ENCODE results near the gene ZNF417.

The ZNF417 gene

GRCh38 chr19:57949702-57950101, 33.3 kb upstream of the ZNF417 start:
- ATAC-seq: no peak

DNA sequence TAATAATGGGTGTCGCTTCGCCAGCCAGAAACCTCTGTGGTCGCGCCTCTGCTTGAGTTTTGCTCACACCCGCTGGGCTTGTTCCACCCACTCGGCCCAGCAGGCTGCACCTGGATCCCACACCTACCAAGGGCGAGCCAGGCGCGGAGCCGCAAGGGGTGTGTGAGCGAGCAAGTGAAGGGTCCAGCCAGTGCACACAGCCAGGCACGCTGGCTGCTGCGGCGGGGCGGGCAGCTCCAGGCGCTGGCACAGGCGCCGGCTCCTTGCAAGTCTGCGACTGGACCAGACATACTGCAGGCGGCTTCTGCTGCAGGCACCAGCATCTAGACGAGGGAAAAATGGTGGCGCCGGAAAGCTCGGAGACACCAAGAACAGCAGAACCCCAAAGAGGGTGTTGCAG, 32.9 kb upstream of the ZNF417 start:
- TF ChIP-seq ZC3H10 (CRISPR knock-in tag; IDR thresholded peaks at IDR 0.05): no peak
- TF ChIP-seq, protein P1, sequence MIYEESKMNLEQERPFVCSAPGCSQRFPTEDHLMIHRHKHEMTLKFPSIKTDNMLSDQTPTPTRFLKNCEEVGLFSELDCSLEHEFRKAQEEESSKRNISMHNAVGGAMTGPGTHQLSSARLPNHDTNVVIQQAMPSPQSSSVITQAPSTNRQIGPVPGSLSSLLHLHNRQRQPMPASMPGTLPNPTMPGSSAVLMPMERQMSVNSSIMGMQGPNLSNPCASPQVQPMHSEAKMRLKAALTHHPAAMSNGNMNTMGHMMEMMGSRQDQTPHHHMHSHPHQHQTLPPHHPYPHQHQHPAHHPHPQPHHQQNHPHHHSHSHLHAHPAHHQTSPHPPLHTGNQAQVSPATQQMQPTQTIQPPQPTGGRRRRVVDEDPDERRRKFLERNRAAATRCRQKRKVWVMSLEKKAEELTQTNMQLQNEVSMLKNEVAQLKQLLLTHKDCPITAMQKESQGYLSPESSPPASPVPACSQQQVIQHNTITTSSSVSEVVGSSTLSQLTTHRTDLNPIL (CRISPR knock-in tag; IDR thresholded peaks at IDR 0.05; ENCODE audit: low read depth): no peak
- TF ChIP-seq ZNF70 (CRISPR knock-in tag; IDR thresholded peaks at IDR 0.05): no peak
- TF ChIP-seq PATZ1 (CRISPR knock-in tag; IDR thresholded peaks at IDR 0.05; ENCODE audit: borderline replicate concordance): no peak
- no peak for TF ChIP-seq GLIS3 (CRISPR knock-in tag; IDR thresholded peaks at IDR 0.05)
- TF ChIP-seq TOX (CRISPR knock-in tag; IDR thresholded peaks at IDR 0.05; ENCODE audit: borderline replicate concordance): no peak
- TF ChIP-seq TSHZ2 (CRISPR knock-in tag; IDR thresholded peaks at IDR 0.05): no peak
- no peak for TF ChIP-seq ZNF8 (CRISPR knock-in tag; IDR thresholded peaks at IDR 0.05)
- no peak for TF ChIP-seq ZNF565 (CRISPR knock-in tag; conservative IDR thresholded peaks at IDR 0.05; ENCODE audit: low read depth)
- TF ChIP-seq POU6F1 (CRISPR knock-in tag; IDR thresholded peaks at IDR 0.05; ENCODE audit: borderline replicate concordance, low read depth): no peak
- TF ChIP-seq ISL1 (CRISPR knock-in tag; IDR thresholded peaks at IDR 0.05): no peak
- TF ChIP-seq ZFP3 (CRISPR knock-in tag; IDR thresholded peaks at IDR 0.05): no peak
- no peak for TF ChIP-seq ARNTL (CRISPR knock-in tag; IDR thresholded peaks at IDR 0.05; ENCODE audit: borderline replicate concordance, low read depth)
- no peak for TF ChIP-seq ZFP30 (CRISPR knock-in tag; IDR thresholded peaks at IDR 0.05)
- no peak for TF ChIP-seq ESRRG (CRISPR knock-in tag; IDR thresholded peaks at IDR 0.05)
- TF ChIP-seq PPARA (CRISPR knock-in tag; IDR thresholded peaks at IDR 0.05; ENCODE audit: borderline replicate concordance): no peak
- TF ChIP-seq SNAI2 (CRISPR knock-in tag; IDR thresholded peaks at IDR 0.05): no peak
- no peak for ATAC-seq

More at GRCh38 chr19:57949702-57950101, 33.3 kb upstream of the ZNF417 start:
- TF ChIP-seq, protein P2, sequence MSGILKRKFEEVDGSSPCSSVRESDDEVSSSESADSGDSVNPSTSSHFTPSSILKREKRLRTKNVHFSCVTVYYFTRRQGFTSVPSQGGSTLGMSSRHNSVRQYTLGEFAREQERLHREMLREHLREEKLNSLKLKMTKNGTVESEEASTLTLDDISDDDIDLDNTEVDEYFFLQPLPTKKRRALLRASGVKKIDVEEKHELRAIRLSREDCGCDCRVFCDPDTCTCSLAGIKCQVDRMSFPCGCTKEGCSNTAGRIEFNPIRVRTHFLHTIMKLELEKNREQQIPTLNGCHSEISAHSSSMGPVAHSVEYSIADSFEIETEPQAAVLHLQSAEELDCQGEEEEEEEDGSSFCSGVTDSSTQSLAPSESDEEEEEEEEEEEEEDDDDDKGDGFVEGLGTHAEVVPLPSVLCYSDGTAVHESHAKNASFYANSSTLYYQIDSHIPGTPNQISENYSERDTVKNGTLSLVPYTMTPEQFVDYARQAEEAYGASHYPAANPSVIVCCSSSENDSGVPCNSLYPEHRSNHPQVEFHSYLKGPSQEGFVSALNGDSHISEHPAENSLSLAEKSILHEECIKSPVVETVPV (CRISPR knock-in tag; IDR thresholded peaks at IDR 0.05): no peak
- TF ChIP-seq ARNTL (CRISPR knock-in tag; IDR thresholded peaks at IDR 0.05; ENCODE audit: borderline replicate concordance, low read depth) (no peak), ZNF8 (CRISPR knock-in tag; IDR thresholded peaks at IDR 0.05) (no peak), TCF4 (CRISPR knock-in tag; IDR thresholded peaks at IDR 0.05; ENCODE audit: borderline replicate concordance) (no peak), TSHZ2 (CRISPR knock-in tag; IDR thresholded peaks at IDR 0.05) (no peak), ZNF70 (CRISPR knock-in tag; IDR thresholded peaks at IDR 0.05) (no peak), CSDC2 (CRISPR knock-in tag; IDR thresholded peaks at IDR 0.05) (no peak), PPARA (CRISPR knock-in tag; IDR thresholded peaks at IDR 0.05; ENCODE audit: borderline replicate concordance) (no peak), ISL1 (CRISPR knock-in tag; IDR thresholded peaks at IDR 0.05) (no peak), ZC3H10 (CRISPR knock-in tag; IDR thresholded peaks at IDR 0.05) (no peak), TOX (CRISPR knock-in tag; IDR thresholded peaks at IDR 0.05; ENCODE audit: borderline replicate concordance) (no peak)
- TF ChIP-seq, protein P1 (CRISPR knock-in tag; IDR thresholded peaks at IDR 0.05; ENCODE audit: low read depth): no peak
